HG03457 (cell line): ENCODE results near the gene EMD.

Experiments
- ATAC-seq: cut with Tn5 transposase; IDR thresholded peaks from one replicate; pipeline ENCODE4 v1.9.1; 2021; ENCODE audit warnings: moderate number of reproducible peaks; ENCODE audit not compliant: unreplicated experiment

Gene EMD

DNA sequence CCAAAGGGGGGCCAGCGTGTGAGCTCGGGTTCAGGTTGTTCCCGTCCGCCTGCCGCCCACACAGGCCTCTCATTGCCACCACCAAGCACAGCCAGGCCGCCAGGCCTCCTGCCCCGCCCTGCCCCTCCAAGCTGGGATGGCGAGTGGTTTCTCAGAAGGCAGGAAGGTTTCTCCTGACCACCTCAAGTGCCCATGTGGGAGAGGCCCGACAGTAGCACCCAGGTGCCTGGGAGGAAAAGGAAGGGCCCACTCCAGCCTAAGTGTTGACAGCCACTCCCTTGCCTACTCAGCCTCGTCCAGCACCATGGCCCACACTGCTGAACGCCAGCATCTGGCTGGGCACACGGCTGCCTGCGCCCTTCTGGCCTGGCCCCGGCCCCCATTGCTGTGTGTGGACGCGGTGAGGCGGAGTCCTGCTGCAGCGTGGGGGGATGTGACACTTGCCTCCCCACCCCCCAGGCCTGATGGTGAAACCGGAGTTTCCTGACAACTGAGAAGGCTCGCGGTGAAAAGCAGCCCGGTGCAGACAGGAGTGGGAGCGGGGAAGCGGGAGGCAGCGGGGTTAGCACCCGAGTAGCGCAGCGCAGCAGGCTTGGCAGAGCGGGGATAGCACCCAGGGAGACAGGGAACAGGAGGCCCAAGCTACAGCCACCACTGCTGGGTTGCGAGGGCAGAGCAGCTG is 23.9 kb upstream of the EMD start:
- no peak for ATAC-seq

DNA sequence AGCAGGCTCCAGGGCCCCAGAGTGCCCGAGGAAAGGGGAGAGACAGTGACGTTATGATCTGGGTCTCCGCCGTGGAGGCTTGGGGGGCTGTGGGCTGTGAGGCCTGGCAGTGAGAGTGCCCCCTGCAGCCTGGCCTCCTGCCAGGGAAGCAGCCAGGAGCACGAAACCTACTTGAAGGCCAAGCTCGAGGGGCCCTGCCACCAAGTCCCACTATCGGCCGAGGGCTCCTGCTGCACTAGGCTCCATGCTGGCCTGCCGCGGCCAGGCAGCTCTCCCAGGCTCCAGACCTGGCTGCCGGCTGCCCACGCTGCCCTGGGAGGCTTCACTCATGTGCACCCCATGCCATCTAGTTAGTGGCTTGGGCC is 23.3 kb upstream of the EMD start:
- ATAC-seq, result no peak

DNA sequence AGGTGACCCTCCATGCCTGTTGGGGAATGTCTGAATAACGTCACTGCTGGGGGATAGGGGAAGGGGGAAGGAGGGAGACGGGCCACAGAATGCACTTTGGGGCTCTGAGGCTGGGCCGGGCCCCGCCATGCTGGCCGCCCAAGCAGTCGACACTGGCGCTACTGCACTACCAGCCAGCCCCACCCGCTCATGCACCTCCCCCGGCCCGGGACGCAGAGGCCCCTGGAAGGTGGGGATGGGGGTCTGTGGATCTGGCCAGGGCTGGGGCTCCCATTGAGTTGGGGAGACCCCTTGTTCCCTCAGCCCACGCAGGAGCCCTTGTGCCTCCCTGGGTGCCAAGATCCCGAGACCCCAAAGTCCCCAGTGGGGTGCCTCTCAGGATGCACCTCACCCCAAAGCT is 22.5 kb upstream of the EMD start:
- no peak for ATAC-seq

DNA sequence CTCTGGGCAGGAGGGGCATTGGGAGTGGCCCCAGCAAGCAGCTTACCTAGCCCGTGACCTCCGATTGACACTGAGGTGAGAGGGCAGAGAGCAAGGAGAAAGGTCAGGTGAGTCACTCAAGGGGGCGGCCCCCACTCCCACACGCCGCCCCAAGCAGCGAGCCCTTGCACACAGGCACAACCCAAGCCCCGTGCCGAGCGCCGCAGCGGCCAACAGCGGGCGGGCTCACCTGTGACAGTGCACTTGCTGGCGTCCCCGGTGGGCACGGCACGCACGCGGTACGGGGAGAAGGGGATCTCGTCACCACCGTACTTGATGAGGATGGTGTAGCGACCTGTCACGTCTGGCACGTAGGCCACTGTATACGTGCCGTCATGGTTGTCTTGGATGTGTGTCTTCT is 21.9 kb upstream of the EMD start:
- no peak for ATAC-seq

DNA sequence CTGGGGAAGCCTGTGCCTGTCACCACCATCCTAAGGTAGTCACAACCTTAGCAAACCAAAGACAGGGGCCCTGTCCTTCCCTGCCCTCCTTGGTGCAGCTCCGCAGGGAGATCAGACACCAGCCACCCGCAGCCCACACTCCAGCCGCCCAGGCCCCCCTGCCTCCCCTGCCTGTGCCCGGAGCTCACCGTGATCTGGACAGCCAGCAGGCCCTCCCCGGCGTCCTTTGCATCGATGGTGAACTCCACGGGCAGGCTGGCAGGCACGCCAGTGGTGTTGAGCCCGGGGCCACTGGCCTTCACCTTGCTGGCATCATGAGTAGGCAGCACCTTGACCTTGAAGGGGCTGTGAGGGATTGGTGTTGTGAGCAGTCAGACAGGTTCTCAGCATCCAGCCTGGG is 21.1 kb upstream of the EMD start:
- ATAC-seq, result no peak

DNA sequence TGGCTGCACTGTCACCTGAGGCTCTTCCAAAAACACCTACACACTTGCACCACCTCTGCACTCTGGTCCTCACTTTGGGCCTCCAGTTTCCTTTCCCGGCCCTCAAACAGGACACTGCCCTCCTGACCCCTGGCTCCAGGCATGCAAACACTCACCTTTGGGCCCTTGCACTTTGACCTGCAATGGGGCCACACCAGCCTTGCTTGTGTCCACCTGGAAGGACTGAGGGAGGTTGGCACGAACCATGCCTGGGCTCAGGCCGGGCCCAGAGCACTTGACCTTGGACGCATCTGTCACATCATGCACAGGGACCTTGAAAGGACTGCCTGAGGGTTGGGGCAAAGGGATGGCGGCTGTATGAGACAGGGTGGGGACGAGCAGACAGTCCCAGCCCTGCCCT is 20.3 kb upstream of the EMD start:
- no peak for ATAC-seq

DNA sequence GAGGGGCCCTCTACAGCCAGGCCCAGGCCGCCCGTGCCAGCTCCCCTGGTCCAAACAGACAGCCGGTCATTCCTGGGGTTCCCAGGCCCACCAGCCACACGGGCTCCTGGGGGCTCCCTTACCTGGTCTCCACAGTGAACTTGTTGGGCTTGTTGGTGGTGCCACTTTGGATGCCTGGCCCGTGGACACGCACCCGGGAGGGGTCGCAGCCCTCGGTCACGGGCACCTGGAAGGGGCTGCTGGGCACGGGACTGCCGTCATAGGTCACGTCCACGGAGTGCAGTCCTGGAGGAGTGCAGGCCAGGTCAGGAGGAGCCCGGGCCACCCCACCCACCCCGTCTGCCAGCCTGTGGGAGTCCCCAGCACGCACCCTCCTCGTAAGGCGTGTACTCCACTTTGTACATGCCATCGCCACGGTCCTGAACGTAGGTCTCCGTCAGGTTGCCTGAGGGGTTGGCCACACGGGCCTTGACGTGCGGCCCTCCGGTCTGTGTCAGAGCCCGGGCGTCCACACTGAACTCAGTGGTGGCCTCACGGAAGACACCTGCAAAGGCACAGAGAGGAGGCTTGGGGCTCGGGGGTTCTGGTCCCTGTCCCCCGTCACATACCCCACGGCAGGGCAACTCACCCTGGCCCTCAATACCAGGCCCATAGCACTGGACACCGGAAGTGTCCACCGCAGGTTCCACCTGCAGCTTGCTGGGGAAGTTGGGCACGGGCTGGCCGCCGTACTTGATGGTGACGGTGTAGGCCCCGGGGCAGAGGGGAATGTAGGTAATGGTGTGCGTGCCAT is 19.5 kb upstream of the EMD start:
- no peak for ATAC-seq

DNA sequence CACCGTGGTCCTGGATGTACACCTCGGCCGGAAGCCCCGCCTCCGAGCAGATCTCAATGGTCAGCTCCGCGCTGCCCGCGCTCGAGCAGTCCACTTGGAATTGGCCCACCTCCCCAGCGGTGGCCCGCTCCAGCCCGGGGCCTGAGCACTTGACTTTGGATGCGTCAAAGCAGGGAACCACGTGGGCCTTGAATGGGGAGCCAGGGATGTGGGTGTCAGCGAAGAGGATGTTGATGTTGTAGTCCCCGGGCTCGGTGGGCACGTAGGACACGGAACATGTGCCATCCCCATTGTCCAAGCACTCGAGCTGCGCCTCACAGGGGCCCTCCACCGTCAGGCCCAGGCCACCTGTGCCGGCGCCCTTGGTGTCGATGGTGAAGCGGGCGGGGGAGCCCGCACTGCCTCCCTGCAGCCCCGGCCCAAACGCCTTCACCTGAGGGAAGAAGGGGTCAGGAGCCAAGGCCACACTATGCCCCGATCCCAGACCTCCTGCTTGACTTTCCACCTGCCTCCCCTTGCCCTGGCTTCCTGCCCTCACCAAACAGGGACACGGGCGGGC is 18.9 kb upstream of the EMD start:
- ATAC-seq, result no peak

DNA sequence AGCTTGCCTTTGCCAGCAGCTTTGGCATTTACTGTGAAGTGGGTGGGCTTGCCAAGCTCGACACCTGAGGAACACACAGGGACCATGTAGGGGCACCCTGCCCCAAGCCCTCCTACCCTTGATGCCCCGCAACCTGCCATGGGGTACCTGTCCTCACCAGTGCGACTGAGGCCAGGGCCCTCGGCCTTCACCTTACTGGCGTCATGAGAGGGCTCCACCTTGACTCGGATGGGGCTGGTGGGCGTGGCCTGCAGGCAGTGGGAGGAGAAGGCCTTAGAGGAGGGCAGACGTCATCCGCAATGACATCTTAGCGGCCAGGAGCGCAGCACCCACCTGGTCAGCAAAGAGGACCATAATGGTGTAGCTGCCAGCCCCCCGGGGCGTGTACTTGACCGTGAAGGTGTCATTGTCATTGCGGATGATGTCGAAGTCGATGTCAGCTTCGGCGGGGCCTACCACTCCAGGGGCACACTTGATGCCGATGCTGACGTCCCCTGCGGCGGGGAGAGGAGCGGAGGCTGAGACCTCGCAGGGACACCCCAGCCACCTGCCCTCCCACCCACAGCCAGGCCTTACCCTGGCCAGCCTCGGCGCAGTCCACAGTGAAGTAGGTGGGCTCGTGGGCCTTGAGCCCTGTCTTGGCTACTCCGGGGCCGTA is 16.9 kb upstream of the EMD start:
- ATAC-seq, result no peak

DNA sequence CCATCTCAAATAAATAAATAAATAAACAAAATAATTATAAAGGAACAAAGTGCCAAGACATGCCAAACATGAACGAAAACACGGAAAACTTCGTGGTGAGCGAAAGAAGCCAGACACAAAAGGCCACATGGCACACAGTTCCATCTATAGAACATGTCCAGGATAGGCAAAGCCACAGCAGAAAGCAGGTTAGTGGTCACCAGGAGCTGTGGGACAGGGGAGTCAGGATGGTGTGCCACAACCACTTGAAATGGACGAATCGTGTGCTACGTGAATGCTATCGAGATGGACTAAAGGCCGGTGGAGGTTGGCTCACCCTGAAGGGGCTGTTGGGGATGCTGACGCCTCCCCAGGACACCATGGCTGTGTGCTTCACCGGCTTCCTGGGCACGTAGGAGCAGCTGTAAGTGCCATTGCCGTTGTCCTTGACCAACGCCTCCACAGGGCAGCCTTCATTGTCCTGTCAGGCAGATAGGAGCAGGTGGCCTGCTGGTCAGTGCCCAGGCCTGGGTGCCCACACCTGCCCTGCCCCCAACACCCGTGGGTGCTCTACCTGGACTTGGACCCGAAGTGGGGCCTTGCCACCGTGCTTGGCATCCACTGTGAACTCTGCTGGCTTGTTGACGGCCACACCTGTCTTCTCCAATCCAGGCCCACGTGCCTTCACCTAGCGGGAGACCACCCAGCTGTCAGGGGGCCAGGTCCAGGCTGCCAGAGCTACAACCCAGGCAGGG is 15.2 kb upstream of the EMD start:
- no peak for ATAC-seq

DNA sequence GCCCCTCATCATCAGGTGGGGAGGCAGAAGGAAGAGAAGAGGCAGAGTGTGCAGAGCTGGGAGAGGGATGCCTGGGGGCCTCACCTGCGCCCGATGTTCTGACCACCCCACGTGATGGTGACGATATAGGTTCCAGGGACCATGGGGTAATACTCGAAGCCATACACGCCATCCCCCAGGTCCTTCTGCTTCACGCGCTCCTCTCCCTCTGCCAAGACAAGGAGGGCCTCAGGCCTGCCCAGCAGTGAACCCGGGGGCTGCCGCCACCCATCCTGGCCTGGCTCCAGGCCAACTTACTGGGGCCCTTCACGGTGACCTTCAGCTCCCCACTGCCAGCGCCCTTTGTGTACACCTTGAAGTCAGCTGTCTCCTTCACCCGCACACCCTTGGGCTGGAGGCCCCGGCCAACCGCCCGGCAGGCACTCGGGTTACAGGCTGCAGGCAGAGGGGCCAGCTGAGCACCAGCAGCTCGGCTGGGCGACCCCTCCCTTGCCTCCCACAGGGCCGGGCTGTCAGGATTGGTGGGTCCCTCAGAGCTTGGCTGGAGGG is 14.0 kb upstream of the EMD start:
- ATAC-seq, result no peak

DNA sequence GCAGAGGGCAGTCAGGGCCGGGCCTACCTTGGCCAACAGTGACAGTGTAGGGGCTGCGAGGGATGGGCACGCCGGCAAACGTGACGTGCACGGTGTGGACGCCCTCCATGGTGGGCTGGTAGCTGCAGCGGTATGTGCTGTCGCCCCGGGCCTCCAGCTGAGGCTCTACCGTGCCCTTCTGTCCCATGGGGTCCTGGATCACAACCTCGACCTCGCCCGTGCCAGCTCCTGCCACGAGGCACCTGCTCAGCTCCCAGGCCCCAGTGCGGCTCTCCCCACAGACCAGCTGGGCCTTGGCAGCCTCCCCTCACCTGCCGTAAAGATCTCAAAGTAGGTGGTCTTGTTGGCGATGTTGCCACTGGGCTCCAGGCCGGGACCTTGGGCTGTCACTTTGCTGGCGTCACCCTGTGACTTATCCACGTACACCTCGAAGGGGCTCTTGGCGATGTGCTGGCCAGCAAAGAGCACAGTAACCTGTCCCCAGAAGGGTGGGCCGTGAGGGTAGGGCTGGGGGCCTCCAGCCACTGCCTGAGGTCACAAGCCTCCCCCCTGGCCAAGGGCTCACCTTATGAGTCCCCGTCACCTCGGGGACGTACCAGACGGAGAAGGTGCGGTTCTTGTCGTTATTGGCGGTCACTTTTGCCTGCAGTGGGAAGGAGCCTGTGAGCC is 13.0 kb upstream of the EMD start:
- ATAC-seq, result no peak

DNA sequence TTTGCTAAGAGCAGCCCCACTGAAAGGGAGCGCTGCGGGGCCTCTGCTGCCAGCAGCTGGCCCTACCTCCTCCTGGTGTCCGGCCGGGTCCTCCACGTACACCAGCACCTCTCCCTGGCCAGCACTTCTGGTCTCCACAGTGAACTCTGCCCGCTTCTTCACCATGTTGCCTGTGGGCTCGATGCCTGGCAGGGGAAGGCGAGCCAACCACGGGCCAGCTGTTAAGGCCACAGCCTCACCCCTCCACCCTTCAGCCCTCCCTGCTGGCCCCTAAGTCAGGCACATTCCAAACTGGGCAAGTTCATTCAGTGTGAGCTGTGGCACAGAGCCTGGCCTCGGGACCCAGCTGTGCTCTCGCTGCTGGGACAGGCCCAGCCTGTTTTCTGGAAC is 12.4 kb upstream of the EMD start:
- ATAC-seq, result no peak

DNA sequence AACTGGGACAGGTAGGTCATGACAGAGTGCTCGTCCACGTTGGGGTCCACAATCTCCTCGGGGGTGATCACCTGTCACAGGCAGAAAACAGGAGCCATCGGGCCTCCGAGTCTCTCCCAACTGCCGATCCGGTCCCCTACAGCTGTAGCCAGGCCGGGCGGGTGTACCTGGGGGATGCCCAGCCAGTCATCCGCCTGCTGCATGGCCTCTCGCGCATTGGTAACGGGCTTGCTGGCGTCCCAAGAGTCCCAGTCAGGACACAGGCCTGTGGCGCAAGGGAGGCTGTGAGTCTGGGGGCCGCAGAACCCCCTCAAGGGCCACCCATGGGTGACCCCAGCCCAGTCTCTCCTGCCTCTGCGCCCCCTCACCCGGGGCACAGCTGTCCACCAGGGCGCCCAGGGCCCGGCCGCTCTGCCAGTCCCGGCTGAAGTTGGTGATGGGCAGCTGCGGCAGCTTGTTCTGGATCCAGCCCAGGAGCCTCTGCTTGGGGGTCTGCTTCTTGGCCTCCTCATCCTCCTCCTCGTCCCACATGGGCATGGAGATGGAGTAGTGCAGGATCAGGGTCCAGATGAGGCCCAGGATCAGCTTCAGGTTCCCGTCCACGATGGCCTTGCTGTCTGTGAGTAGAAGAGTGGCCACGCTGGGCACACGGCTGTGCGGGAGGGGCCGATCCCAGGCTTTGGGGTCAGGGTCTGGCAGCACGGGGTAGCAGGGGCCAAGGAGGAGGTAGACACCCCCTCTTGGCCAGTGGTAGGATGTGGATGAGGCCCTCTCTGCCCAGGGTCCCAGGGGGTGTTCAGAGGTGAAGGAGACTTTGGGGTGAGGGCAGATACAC is 11.4 kb upstream of the EMD start:
- no peak for ATAC-seq

DNA sequence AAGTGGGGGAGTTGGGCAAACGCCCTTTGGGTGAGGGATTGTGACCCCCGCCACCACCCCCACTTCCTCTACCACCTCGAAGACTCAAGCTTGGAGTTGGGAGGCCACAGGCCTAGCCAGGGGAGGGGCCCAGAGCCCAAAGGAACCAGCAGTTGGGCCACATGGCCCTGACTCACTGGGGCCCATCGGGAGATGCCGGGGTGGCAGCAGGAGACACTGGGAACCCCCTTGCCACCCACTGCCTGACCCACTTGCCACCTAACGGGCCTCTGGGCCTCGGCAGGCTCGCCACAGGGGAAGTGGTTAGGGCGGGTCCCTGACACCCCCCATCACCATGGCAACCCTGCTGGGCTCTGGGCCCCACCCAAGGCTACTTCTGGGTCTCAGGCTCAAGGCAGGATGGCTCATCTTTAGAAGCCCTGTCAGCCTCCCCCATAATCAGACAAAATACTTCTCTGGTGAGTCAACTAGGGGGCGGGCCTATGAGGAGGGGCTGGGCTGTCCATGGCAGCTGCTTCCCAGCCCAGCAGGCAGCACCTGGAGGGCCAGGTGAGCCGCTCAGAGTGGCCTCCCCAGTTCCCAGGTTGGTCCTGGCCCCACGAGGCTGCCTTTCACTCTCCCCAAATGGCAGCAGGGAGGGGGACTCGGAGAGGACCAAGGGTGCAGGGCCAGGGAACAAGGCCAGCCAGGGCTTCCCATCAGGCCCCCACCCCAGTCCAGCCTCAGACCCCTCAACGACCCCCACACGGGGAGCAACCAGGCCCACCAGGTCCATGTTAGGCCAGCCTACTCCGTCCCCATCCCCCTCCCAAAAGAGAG is 10.3 kb upstream of the EMD start:
- no peak for ATAC-seq

DNA sequence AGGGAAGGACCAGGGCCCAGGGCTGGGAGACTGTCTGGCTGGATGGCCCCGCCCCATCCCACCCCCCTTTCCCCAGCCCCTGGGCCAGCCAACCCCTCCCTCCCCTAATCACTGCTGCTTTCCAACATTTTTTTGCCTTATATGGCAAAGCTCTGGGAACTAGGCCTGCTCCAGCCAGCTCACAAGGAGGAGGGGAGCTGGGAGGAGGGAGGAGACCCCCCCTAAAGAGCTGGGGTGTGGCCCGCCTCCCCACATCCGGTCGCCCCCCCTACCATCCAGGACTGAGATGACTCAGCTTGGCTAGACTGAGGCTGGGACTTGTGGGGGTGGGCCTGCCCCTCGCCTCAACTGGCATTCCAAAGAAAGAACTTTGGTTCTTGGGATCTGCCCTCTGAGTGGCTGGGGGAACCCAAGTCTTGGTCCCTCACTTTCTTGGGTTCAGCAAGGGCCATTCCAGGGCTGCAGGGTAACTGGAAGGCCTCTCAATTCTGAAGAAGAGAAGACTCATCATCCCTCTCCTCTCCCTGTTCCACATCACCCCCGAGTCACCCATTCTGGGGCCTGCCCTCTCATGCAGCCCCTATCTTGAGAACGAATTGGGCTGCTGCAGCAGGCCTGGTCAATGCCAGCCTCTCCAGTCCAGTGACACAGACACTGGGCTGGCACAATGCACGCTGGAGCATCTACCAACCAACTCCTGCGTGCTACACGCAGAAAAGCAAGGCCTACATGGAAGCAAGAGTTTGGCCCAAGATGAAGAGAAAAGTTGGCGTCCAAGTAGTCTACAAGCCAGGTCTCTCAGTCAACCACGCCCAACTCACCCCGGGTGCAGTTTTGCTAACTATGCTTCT is 9.4 kb upstream of the EMD start:
- ATAC-seq, result no peak

DNA sequence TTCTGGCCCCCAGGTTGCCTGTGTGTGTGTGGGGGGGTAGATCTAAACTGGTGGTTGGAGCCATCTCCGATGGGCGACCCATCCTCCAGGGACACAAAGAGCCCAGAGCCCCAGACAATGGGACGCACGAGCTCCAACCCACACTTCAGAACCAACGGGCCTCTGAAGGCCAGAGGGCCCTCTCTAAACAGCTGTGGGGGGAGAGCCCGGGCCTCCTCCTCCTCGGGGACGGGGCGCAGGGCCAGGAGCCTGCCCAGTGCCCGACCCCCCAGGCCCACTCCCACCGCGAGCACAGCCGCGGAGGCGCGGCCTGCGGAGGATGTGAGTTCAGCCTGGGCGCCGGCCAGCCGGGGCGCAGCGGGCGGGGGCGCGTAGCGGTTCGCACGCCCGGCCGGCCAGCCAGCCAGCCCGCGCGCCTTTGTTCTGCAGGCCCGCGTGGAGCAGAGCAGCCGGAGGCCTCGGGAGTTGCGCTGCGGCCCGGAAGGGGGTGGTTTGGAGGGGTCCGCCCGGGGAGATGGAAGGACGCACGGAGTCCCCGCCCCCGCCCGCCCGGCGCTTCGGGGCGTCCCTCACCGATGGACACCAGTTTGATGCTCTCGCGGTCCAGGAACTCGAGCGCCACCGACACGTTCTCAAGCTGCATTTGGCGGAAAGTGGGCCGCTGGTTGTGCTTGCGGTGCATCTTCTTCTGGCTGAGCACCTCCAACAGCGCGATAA is 8.6 kb upstream of the EMD start:
- ATAC-seq, result no peak
